GM19455 (cell line): ENCODE measurements around the gene SCNN1G.

Experiments
- ATAC-seq: cut with Tn5 transposase; IDR thresholded peaks from one replicate; pipeline ENCODE4 v1.9.1; 2021; ENCODE audit not compliant: unreplicated experiment

SCNN1G gene

GRCh38 chr16:23152386-23153178, 30.0 kb upstream of the SCNN1G start:
- no peak for ATAC-seq

GRCh38 chr16:23155445-23156049, 27.0 kb upstream of the SCNN1G start:
- no peak for ATAC-seq

- ATAC-seq = no peak
Observed at GRCh38 chr16:23156110-23156509, 26.4 kb upstream of the SCNN1G start.

GRCh38 chr16:23156946-23157460, 25.5 kb upstream of the SCNN1G start:
- no peak for ATAC-seq

GRCh38 chr16:23158114-23158513, 24.4 kb upstream of the SCNN1G start:
- no peak for ATAC-seq

GRCh38 chr16:23160082-23160481, 22.5 kb upstream of the SCNN1G start:
- ATAC-seq = no peak

- no peak for ATAC-seq
Observed at GRCh38 chr16:23160574-23160973, 22.0 kb upstream of the SCNN1G start.

GRCh38 chr16:23163921-23164320, 18.6 kb upstream of the SCNN1G start:
- no peak for ATAC-seq

GRCh38 chr16:23164736-23165135, 17.8 kb upstream of the SCNN1G start:
- no peak for ATAC-seq

GRCh38 chr16:23172583-23172982, 10.0 kb upstream of the SCNN1G start:
- no peak for ATAC-seq

- no peak for ATAC-seq
Observed at GRCh38 chr16:23172994-23173393, 9.6 kb upstream of the SCNN1G start.

GRCh38 chr16:23174622-23175021, 7.9 kb upstream of the SCNN1G start:
- no peak for ATAC-seq

GRCh38 chr16:23175651-23176050, 6.9 kb upstream of the SCNN1G start:
- ATAC-seq = no peak

- ATAC-seq = no peak
Observed at GRCh38 chr16:23181506-23181905, 1.0 kb upstream of the SCNN1G start.

- ATAC-seq = peak; percentile 82
Observed at GRCh38 chr16:23182206-23182678, 303 bp upstream of the SCNN1G start.

GRCh38 chr16:23183543-23183862, 958 bp downstream of the SCNN1G start:
- no peak for ATAC-seq

GRCh38 chr16:23185656-23186055, 3.1 kb downstream of the SCNN1G start:
- ATAC-seq = no peak

- no peak for ATAC-seq
Observed at GRCh38 chr16:23186171-23186570, 3.6 kb downstream of the SCNN1G start.

GRCh38 chr16:23187341-23187740, 4.8 kb downstream of the SCNN1G start:
- no peak for ATAC-seq

- no peak for ATAC-seq
Observed at GRCh38 chr16:23188911-23189310, 6.4 kb downstream of the SCNN1G start.

- no peak for ATAC-seq
Observed at GRCh38 chr16:23194497-23195221, 12.1 kb downstream of the SCNN1G start.
